ENCODE measurements around the gene GALNT7.
"Not testable (repeated sequence)": the region's sequence is repeated elsewhere in the genome, so short reads cannot be mapped to it uniquely, and the experiment has no call there.

GALNT7 gene

GRCh38 chr4:173166491-173166890 is 2.1 kb upstream of the GALNT7 start:
- DNase-seq = no peak

DNA sequence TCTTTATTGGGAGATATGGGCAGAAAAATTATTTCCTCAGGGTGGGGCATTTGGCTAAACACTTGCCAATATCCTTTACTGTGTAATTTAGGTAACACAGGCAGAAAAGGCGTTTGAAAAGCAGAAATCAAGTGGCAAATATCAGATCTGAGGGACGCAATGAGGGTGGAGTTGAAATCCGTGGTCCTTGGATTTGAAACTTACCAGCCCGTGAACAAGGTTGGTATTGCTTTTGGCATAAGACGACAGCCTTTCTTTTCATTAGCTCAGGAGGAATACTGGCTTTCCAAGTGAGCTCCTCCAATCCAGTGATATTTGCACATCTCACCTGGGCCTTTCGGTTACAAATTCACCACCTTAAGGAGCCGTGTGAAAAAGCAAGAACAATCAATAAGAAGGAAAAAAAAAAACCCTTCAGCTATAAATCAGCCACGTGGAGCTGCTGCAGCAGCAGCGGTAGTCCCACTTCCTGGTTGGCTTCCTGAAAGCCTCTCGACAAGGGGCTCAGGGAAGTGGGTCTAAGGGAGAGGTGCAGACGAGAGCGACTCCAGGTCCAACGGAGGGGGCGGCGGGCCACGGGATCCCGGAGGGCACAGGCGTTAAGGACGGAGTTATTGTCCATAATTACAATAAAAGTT is 734 bp upstream of the GALNT7 start:
- DNase-seq = peak; percentile 23

DNA sequence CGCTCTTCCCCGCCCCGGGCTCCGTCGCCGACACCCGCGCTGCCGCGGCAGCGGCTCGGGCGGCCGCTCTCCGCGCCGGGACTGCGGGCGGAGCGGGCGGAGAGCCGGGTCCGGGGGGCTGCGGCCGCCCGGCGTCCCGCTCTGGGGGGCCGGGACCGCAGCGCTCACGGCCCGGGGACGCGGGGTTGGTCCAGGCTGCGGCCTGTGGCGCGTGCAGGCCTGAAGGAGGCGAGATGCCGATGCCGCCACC is 492 bp downstream of the GALNT7 start:
- no peak for DNase-seq

- peak; percentile 72 for DNase-seq
These were observed 994 bp downstream of the GALNT7 start for GRCh38 chr4:173169428-173170181.

- no peak for DNase-seq
These were observed 1.7 kb downstream of the GALNT7 start for GRCh38 chr4:173170182-173170778.

- DNase-seq = no peak
These were observed 2.5 kb downstream of the GALNT7 start for GRCh38 chr4:173171098-173171497.

DNA sequence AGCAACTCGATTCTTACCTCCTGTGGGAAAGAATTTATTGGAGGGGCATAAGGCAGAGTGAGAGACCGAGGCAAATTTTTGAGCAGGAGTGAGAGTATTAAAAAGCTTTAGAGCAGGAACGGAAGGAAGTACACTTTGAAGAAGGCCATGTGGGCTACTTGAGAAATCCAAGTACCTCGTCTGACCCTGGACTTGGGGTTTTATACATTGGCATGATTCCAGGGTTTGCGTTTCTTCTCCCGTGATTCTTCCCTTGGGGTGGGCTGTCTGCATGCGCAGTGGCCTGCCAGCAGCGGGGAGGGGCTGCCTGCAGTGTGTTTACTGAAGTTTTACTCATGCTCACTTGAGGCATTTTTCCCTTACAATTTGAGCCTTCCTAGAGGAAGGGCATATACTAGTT is 3.4 kb downstream of the GALNT7 start:
- no peak for DNase-seq

- DNase-seq = no peak
These were observed 5.6 kb downstream of the GALNT7 start for GRCh38 chr4:173174184-173174583.

- DNase-seq = no peak
These were observed 6.0 kb downstream of the GALNT7 start for GRCh38 chr4:173174594-173175012.

DNA sequence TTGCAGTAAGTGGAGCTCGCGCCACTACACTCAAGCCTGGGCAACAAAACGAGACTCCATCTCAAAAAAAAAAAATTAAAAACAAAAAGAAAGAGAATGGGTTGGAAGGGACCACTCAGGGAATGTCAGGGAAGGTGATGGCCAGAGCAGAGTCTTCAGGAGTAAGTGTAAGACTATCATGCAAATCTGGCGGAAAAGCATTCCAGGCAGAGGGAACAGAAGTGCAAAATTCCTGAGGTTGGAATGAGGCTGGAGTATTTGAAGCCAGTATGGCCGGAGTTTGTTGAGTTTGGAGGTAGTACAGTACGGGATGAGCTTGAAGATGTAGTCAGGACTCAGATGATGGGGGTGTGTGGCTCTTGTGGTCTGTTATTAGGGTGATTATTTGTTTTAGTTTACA is 7.4 kb downstream of the GALNT7 start:
- DNase-seq = no peak

DNA sequence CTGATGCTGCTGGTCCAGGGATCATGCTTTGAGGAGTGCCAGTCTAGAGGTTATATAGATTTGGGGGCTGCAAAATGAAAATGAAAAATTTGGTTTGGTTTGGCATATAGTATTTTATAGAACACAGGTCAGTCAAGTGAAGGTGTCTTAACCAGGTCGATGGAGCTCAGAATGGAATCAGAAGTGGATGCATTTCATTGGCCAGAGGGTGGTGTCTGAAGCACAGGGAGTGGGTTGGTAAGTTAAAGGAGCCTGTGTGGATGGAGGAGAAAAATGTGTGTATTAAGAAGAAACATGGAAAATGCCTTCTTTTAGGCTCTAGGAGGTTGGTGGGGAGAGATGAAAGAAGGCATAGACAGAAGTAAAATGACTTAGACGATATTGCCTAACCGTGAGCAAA is 8.6 kb downstream of the GALNT7 start:
- DNase-seq = no peak

- no peak for DNase-seq
These were observed 9.5 kb downstream of the GALNT7 start for GRCh38 chr4:173178144-173178543.

GRCh38 chr4:173181848-173182247 is 13.2 kb downstream of the GALNT7 start:
- no peak for DNase-seq

DNA sequence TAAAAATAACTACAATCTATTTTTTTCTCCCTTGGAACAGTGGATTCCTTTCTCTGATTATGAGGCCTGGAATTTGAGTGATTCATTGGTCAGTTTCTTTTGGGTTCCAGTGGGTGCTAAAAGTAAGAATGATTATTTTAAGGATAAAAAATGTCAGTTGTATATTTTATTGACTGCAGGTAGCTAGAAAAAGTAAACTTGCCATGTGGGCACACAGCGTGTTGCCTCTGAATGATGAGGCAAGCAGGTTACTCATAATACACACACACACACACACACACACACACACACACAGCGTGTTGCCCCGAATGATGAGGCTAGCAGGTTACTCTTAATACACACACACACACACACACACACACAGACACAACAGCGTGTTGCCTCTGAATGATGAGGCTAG is 13.8 kb downstream of the GALNT7 start:
- no peak for DNase-seq

GRCh38 chr4:173183659-173184247 is 15.1 kb downstream of the GALNT7 start:
- DNase-seq = not testable (repeated sequence)

- DNase-seq = no peak
These were observed 17.4 kb downstream of the GALNT7 start for GRCh38 chr4:173185847-173186510.

- no peak for DNase-seq
These were observed 19.1 kb downstream of the GALNT7 start for GRCh38 chr4:173187732-173188131.

GRCh38 chr4:173188648-173189047 is 20.0 kb downstream of the GALNT7 start:
- no peak for DNase-seq

DNA sequence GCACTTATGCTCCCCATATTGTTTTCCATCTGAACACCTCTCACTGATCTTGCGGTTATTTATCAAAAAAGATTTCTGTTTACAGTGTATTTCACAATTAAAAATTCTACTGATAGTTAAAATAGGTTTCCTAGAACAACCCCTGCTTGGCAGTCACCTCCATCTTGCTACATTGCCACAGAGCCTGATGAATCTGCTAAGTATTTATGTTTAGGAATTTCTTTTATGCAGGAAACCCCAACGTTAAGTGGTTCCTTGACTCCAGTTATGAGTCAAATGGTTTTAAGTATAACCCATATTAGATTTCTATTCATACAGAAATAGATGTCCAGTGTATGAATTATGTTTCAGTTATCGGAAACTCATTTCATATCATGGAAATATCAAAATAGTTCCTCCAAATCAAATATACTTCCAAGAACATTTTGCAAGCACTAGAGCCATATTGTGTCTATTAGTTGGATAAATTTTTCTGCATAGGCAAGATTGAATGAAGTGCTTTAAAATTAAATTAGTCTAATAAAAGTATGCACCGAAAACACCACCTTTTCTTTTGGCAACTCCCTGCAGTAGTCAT is 20.6 kb downstream of the GALNT7 start:
- DNase-seq = no peak

GRCh38 chr4:173191623-173192041 is 23.0 kb downstream of the GALNT7 start:
- no peak for DNase-seq

DNA sequence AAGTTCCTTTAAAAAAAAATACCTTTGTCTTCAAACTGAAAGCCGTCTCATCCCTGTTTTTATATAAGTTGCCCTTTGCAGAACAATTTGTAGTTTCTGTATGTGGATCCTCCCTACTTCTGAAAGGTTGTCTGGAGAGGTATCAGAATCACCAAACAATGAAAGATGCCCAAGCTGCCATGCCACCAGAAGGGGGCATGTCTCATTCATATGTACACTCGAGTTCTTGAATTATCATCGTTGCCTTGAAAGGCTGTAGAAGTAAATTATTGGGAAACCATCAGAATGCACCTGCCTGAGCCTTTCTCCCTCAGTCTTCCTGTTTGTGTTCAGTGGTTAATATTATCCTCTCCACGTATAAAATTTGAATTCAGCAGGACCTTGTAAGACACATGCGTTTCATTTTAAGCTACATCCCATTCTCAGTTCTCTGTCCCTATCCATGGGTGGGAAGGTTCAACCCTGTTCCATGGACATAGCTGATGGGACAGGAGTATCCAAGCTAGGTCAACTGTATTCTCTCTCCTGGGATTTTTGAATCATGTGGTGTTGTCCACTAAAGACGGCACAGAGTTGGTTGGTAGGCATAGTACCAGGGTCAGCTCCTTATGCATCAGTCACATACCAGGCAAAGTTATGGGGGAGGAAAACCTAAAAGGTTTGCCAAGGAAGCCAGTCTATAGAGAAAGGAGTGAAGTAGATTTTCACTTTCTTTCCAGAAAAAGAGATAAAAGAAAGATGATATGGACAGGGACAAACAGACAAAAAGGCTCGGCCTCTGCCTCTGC is 24.0 kb downstream of the GALNT7 start:
- no peak for DNase-seq

DNA sequence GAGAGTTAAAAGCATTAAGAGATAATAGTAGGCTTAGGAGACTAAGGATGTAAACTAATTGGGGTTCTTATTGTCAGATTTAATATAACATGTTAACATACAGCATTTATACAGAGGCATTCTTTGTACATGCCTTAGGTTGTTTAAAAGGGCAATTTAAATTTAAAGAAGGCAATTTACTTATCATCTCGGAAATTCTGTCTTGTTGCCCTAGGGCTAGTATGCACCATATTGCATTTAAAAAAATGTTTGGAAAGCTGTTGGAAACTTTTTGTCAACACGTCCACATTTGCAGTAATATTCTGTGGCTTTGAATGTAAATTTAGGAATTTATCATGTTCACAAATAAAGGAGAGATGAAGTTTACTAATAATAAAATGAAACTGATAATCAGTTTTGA is 25.5 kb downstream of the GALNT7 start:
- DNase-seq = no peak
